Erythroblast (primary cell): Measurements from ENCODE around the gene PTPRA.

ENCODE experiments used
- GATA1 ChIP-seq: IDR thresholded peaks from 2 replicates; pipeline ENCODE4 v1.6.1; 2011; ENCODE audit warnings: low read depth, mild to moderate bottlenecking, control low read depth, low read length, moderate library complexity
- POLR2A ChIP-seq: IDR thresholded peaks from 2 replicates; pipeline ENCODE4 v1.6.1; 2011; ENCODE audit warnings: mild to moderate bottlenecking, low read length

DNA sequence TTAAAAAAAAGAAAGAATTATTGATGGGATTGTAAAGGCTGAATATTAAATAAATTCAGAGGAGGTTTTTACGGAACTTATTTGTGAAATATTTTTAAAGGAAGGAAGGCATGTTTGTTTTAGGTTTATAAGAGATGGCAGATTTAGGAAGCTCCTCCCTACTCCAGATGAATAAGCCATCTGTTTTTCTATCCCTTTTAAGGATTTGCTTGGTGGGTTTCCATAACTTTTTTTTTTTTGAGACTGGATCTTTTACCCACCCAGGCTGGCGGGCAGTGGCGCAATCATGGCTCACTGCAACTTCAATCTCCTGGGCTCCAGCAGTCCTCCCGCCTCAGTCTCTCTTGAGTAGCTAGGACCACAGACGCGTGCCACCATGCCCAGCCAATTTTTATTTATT, 30.4 kb downstream of the PTPRA start:
- TF ChIP-seq POLR2A (no peak), GATA1 (no peak)
